ES-I3 (cell line): Measurements from ENCODE around the gene DDX41.

Experiments
- H3K36me3 ChIP-seq: 2 replicates; pipeline ENCODE4 v1.6.1; 2013; ENCODE audit warnings: mild to moderate bottlenecking, low read length, control low read depth, moderate library complexity; ENCODE audit not compliant: insufficient read depth
- H3K4me1 ChIP-seq: 2 replicates; pipeline ENCODE4 v1.6.1; 2013; ENCODE audit warnings: mild to moderate bottlenecking, control low read depth, low read length; ENCODE audit not compliant: insufficient read depth
- H3K9ac ChIP-seq: 2 replicates; pipeline ENCODE4 v1.6.1; 2013; ENCODE audit warnings: low read depth, mild to moderate bottlenecking, low read length, moderate library complexity
- H3K9me3 ChIP-seq: 2 replicates; pipeline ENCODE4 v1.6.1; 2013; ENCODE audit warnings: mild to moderate bottlenecking, low read length, moderate library complexity; ENCODE audit not compliant: control insufficient read depth, insufficient read depth

The DDX41 gene

DNA sequence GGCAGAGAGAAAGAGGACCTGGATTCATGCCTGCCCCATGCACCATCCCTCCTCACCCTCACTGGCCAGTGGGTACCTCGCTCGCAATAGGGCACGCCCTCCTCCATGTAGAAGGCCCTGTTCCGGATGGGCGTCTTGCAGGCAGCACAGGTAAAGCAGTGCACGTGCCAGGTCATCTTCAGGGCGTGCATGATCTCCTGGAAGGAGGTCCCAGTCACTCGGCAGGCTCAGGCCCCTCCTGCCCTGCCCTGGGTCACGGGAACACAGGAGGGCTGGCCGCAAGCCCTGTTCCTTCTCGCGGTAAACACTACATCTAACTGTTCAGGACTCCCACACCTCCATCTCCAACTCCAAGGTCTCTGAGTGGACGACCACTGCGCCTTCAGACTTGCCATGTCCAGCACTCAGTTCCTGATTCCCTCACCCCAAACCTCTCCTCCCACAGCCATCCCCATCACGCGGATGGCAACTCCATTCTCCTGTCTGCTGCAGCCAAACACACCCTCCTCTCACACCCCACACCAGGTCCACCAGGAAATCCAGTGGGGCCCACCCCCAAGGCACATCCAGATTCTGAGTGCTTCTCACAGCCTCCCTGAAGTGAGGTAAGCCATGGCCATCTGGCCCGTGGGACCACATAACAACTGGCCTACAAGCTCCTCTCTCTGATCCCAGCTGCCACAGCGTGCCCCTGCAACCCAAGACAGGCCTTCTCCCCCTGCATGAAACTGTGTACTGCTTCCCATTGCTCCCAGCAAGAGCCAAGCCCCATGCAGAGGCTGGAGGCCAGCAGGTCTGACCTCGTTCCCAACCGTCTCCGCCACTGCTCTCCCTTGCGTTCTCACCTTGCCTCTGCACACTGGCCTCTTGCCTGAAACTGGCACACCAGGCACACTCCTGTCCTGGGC lies 32.5 kb downstream of the DDX41 start:
- H3K4me1 ChIP-seq, result no peaks in the 10 kb centered on the region
- no peaks in the 10 kb centered on the region for H3K9me3 ChIP-seq
- peaks cover 16% of the 10 kb centered on the region for H3K36me3 ChIP-seq
- no peak overlapping the region for H3K9ac ChIP-seq

GRCh38 chr5:177483042-177483441 lies 33.7 kb downstream of the DDX41 start:
- H3K9me3 ChIP-seq, result no peaks in the 10 kb centered on the region
- H3K9ac ChIP-seq, result no peak overlapping the region
- H3K36me3 ChIP-seq, result peaks cover 10% of the 10 kb centered on the region
- no peaks in the 10 kb centered on the region for H3K4me1 ChIP-seq

- Histone ChIP-seq H3K4me1 (no peaks in the 10 kb centered on the region), H3K9me3 (no peaks in the 10 kb centered on the region), H3K36me3 (peaks cover 4% of the 10 kb centered on the region), H3K9ac (no peak overlapping the region)
These were observed 34.4 kb downstream of the DDX41 start for GRCh38 chr5:177482359-177482795.

DNA sequence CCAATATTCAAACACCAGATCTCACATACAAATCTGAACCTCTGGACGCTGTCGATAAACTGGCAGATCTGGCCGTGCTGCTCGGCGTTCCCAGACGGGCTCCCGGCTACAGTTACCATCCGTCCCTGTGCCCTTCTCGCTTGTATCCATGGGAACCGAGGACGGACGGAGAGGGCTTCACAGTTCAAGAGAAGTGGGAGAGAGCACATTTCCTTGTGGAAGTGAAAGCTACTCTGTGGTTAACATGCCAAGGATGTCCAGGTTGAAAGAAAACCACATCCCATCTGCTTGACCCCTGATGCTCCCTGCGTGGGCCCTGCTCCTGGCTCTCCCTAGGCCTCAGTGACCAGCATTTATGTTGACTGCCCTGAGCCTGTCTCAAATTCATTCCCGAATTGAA lies 37.0 kb downstream of the DDX41 start:
- Histone ChIP-seq H3K9me3 (no peaks in the 10 kb centered on the region), H3K9ac (no peak overlapping the region), H3K36me3 (no peaks in the 10 kb centered on the region), H3K4me1 (peaks cover 11% of the 10 kb centered on the region)

DNA sequence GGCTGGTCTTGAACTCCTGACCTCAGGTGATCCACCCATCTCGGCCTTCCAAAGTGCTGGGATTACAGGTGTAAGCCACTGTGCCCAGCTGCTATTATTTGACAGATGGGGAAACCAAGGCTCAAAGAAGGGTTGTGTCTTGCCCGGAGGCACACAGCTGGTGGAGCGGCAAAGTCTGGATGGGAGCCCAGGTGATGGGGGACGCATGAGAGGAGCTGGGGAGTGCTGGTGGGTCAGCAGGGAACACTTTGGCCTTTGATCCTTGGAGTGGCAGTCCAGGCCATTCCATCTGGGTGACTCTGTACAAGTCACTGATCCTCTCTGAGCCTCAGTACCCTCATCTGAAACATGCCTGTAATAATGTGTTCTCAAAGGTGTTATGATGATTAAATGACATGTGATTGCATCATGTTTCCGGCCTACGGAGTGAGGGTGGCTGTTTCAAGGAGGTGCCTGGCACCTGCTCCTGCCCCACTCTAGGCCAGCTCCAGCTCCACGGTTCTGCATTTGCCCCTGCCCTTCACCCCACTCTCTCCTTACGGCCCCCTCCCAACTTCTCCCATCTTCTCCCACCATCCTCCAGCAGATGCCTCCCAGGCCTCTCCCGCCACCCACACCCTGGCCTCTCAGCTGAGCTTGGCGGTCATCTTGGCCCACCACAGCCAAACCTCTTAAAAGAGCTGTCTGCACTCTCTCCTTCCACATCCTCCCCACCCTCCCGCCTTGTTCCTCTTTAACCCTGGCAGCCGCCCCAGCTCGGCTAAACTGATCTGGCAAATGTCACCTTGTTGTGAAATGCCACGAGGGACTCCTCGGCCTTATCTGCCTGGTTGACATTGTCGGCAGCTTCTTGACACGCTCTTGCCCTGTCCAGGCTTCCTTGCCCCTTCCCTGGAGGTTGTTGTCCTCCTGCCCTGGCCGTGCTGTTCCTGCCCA lies 37.8 kb downstream of the DDX41 start:
- Histone ChIP-seq H3K36me3 (no peaks in the 10 kb centered on the region), H3K9ac (no peak overlapping the region), H3K4me1 (peaks cover 19% of the 10 kb centered on the region), H3K9me3 (no peaks in the 10 kb centered on the region)

GRCh38 chr5:177477701-177478477 lies 38.9 kb downstream of the DDX41 start:
- Histone ChIP-seq H3K36me3 (no peaks in the 10 kb centered on the region), H3K9me3 (no peaks in the 10 kb centered on the region), H3K4me1 (peaks cover 21% of the 10 kb centered on the region), H3K9ac (no peak overlapping the region)

- no peak overlapping the region for H3K9ac ChIP-seq
- H3K4me1 ChIP-seq, result peaks cover 26% of the 10 kb centered on the region
These were observed 40.1 kb downstream of the DDX41 start for GRCh38 chr5:177476531-177477233.

GRCh38 chr5:177475563-177476427 lies 41.0 kb downstream of the DDX41 start:
- Histone ChIP-seq H3K9ac (no peak overlapping the region), H3K4me1 (peaks cover 34% of the 10 kb centered on the region), H3K9me3 (no peaks in the 10 kb centered on the region), H3K36me3 (peaks cover 6% of the 10 kb centered on the region)

More at GRCh38 chr5:177476531-177477233, 40.1 kb downstream of the DDX41 start:
- Histone ChIP-seq H3K9me3 (no peaks in the 10 kb centered on the region), H3K36me3 (no peaks in the 10 kb centered on the region)

GRCh38 chr5:177474846-177475562 lies 41.8 kb downstream of the DDX41 start:
- Histone ChIP-seq H3K9me3 (no peaks in the 10 kb centered on the region), H3K36me3 (peaks cover 6% of the 10 kb centered on the region), H3K4me1 (peaks cover 42% of the 10 kb centered on the region), H3K9ac (no peak overlapping the region)

GRCh38 chr5:177474002-177474476 lies 42.7 kb downstream of the DDX41 start:
- Histone ChIP-seq H3K9me3 (no peaks in the 10 kb centered on the region), H3K36me3 (peaks cover 6% of the 10 kb centered on the region), H3K4me1 (peaks cover 49% of the 10 kb centered on the region), H3K9ac (no peak overlapping the region)

DNA sequence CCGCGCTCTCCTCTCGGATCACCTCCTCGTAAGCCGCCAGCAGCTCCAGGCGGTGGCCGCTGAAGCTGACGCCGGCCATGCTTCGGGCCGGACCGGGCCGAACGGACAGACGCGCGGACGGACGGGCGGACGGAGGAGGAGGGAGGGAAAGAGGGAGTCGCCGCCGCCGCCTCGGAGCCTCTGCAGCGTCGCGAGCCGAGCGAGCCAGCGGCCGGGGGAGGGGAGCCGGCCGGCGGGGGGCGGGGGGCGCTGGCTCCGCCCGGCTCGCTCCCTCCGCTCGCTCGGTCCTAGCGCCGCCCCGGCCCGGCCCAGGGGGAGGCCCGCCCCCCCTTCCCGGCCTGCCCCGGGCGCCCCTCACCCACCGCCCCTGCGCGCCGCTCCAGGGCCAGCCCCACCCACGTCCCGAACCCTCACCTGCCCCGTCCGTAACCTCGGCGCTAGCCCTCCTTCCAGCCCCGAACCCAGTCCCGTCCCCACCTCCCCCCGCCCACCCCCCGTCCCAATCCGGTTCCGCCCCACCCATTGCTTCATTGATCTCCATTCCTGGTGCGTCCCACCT lies 43.2 kb downstream of the DDX41 start, which contains the start of gene DBN1:
Gene DBN1 (minus strand): TSS at position 192 of the 559 bp plus-strand sequence. CDS start 113 bp downstream, at position 79.
- peaks cover 49% of the 10 kb centered on the region for H3K4me1 ChIP-seq
- peaks cover 6% of the 10 kb centered on the region for H3K36me3 ChIP-seq
- H3K9ac ChIP-seq, result peak within 1 kb of the TSS; percentile 90
- no peaks in the 10 kb centered on the region for H3K9me3 ChIP-seq
